ENCODE measurements around the gene ERCC1. TPM values are rescaled to one million over a fixed set of nuclear protein-coding genes. Genes with fewer than 3 reads are reported as not detected.

The ERCC1 gene
- total RNA-seq, 1 experiment from 2014 or later = 103 TPM

- Histone ChIP-seq H3K9ac (ENCODE audit: low read length) (peak overlapping the region; percentile 42), H3K36me3 (ENCODE audit: control insufficient read depth in 1 of 2, insufficient read depth in 2 of 2, low read length in 2 of 2) (no peaks in the 10 kb centered on the region), H3K4me1 (ENCODE audit: control insufficient read depth in 1 of 2, insufficient read depth in 2 of 2, low read length in 2 of 2) (peaks cover 42 to 73% of the 10 kb centered on the region in 2 experiments), H3K4me2 (ENCODE audit: low read length) (peak overlapping the region; percentile 67), H3K79me2 (ENCODE audit: insufficient read depth, low read length) (no peaks in the 10 kb centered on the region), H2AFZ (ENCODE audit: low read depth, low read length, poor library complexity, severe bottlenecking) (no peak overlapping the region), H3K9me2 (ENCODE audit: insufficient read depth) (no peaks in the 10 kb centered on the region), H4K20me1 (ENCODE audit: insufficient read depth) (no peaks in the 10 kb centered on the region), H3K27ac (ENCODE audit: low read depth, low read length) (no peak overlapping the region), H3K9me3 (ENCODE audit: control insufficient read depth in 1 of 2, insufficient read depth in 1 of 2, low read depth in 1 of 2, low read length in 2 of 2) (peaks cover 0 to 4% of the 10 kb centered on the region in 2 experiments; a peak in 1 of 4 replicates), H3K4me3 (replicated peaks in 1 of 2; ENCODE audit: low read depth in 1 of 2, low read length in 2 of 2) (peak overlapping the region in 1 of 2 experiments; percentile 26; a peak in 2 of 4 replicates), H3K27me3 (ENCODE audit: insufficient read depth, low read length) (no peaks in the 10 kb centered on the region)
- RAD21 ChIA-PET (ENCODE audit: low non-redundant PET in 1 of 2, low total read pairs in 2 of 2, uncharacterized antibody in 2 of 2, unreplicated experiment in 2 of 2) = no interaction called here
- intact Hi-C loops (cut with micrococcal nuclease) = no loop called here
- CTCF ChIA-PET = no interaction called here
- no TSS peak for BruUV-seq (replicated peaks)
- POLR2A ChIA-PET = no interaction called here
- TF ChIP-seq CEBPB (IDR thresholded peaks at IDR 0.05; ENCODE audit: low read depth) = no peak
- TF ChIP-seq SP1 (IDR thresholded peaks at IDR 0.05; ENCODE audit: low read depth) = no peak
- TF ChIP-seq, protein P1, sequence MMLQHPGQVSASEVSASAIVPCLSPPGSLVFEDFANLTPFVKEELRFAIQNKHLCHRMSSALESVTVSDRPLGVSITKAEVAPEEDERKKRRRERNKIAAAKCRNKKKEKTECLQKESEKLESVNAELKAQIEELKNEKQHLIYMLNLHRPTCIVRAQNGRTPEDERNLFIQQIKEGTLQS (IDR thresholded peaks at IDR 0.05) = no peak
- TF ChIP-seq EZH2phosphoT487 (IDR thresholded peaks at IDR 0.05; ENCODE audit: borderline replicate concordance) = no peak
- no peak for TF ChIP-seq ELF1 (IDR thresholded peaks at IDR 0.05; ENCODE audit: borderline replicate concordance, low read depth)
- DNase-seq (ENCODE audit: low read depth, low spot score) (no peak), ATAC-seq (no peak)
These were observed 27.6 kb upstream of the ERCC1 start for GRCh38 chr19:45451131-45451849.

- RAD21 ChIA-PET (ENCODE audit: low non-redundant PET in 1 of 2, low total read pairs in 2 of 2, uncharacterized antibody in 2 of 2, unreplicated experiment in 2 of 2) = interaction anchor here in 1 of 2 experiments (1.0 kb wide), 1 partner anchor 29 kb away, joined by 5 read pairs; no protein-coding TSS in a partner anchor
- Histone ChIP-seq H4K20me1 (ENCODE audit: insufficient read depth) (no peaks in the 10 kb centered on the region), H3K4me3 (replicated peaks in 1 of 2; ENCODE audit: low read depth in 1 of 2, low read length in 2 of 2) (peak overlapping the region; percentile 49 to 58), H3K9me2 (ENCODE audit: insufficient read depth) (no peaks in the 10 kb centered on the region), H3K9me3 (ENCODE audit: control insufficient read depth in 1 of 2, insufficient read depth in 1 of 2, low read depth in 1 of 2, low read length in 2 of 2) (peaks cover 0 to 4% of the 10 kb centered on the region in 2 experiments; a peak in 1 of 4 replicates), H3K9ac (ENCODE audit: low read length) (peak overlapping the region; percentile 77), H3K36me3 (ENCODE audit: control insufficient read depth in 1 of 2, insufficient read depth in 2 of 2, low read length in 2 of 2) (no peaks in the 10 kb centered on the region), H3K4me2 (ENCODE audit: low read length) (peak overlapping the region; percentile 67), H3K79me2 (ENCODE audit: insufficient read depth, low read length) (no peaks in the 10 kb centered on the region), H3K27me3 (ENCODE audit: insufficient read depth, low read length) (no peaks in the 10 kb centered on the region), H3K27ac (ENCODE audit: low read depth, low read length) (peak overlapping the region; percentile 38), H3K4me1 (ENCODE audit: control insufficient read depth in 1 of 2, insufficient read depth in 2 of 2, low read length in 2 of 2) (peaks cover 32 to 64% of the 10 kb centered on the region in 2 experiments), H2AFZ (ENCODE audit: low read depth, low read length, poor library complexity, severe bottlenecking) (no peak overlapping the region)
- no TSS peak for BruUV-seq (replicated peaks)
- intact Hi-C loops (cut with micrococcal nuclease) = no loop called here
- peak; percentile 61 for ATAC-seq
- CTCF ChIA-PET = interaction anchor here (1.9 to 3.7 kb wide), 2 partner anchors 11 to 29 kb away, joined by 5 to 10 read pairs; no protein-coding TSS in a partner anchor
- no peak for DNase-seq (ENCODE audit: low read depth, low spot score)
- POLR2A ChIA-PET = no interaction called here
- no peak for TF ChIP-seq ZNF274 (IDR thresholded peaks at IDR 0.05; ENCODE audit: low read depth, low read length)
- no peak for TF ChIP-seq TCF7L2 (IDR thresholded peaks at IDR 0.05; ENCODE audit: borderline replicate concordance, extremely low read depth, insufficient read depth, insufficient read length)
- TF ChIP-seq RAD21 (IDR thresholded peaks at IDR 0.05; ENCODE audit: low read depth) = no peak
- TF ChIP-seq EGR1 (IDR thresholded peaks at IDR 0.05; ENCODE audit: low read depth) = no peak
- TF ChIP-seq SP1 (IDR thresholded peaks at IDR 0.05; ENCODE audit: low read depth) = no peak
- TF ChIP-seq ELF1 (IDR thresholded peaks at IDR 0.05; ENCODE audit: borderline replicate concordance, low read depth) = no peak
- TF ChIP-seq MAX (IDR thresholded peaks at IDR 0.05) = no peak
- TF ChIP-seq SRF (IDR thresholded peaks at IDR 0.05; ENCODE audit: low read depth) = no peak
- TF ChIP-seq, protein P1 (IDR thresholded peaks at IDR 0.05) = no peak
- no peak for TF ChIP-seq CBX3 (IDR thresholded peaks at IDR 0.05; ENCODE audit: low read depth)
- TF ChIP-seq SIN3A (IDR thresholded peaks at IDR 0.05; ENCODE audit: low read depth) = no peak
- TF ChIP-seq, protein P2, sequence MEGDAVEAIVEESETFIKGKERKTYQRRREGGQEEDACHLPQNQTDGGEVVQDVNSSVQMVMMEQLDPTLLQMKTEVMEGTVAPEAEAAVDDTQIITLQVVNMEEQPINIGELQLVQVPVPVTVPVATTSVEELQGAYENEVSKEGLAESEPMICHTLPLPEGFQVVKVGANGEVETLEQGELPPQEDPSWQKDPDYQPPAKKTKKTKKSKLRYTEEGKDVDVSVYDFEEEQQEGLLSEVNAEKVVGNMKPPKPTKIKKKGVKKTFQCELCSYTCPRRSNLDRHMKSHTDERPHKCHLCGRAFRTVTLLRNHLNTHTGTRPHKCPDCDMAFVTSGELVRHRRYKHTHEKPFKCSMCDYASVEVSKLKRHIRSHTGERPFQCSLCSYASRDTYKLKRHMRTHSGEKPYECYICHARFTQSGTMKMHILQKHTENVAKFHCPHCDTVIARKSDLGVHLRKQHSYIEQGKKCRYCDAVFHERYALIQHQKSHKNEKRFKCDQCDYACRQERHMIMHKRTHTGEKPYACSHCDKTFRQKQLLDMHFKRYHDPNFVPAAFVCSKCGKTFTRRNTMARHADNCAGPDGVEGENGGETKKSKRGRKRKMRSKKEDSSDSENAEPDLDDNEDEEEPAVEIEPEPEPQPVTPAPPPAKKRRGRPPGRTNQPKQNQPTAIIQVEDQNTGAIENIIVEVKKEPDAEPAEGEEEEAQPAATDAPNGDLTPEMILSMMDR (IDR thresholded peaks at IDR 0.05 in 2 of 3, conservative IDR thresholded peaks at IDR 0.05 in 1 of 3; ENCODE audit: borderline replicate concordance in 1 of 3, insufficient read depth in 1 of 3, low read depth in 2 of 3, low read length in 2 of 3) = no peak
- no peak for TF ChIP-seq ZFX (IDR thresholded peaks at IDR 0.05)
These were observed 26.3 kb upstream of the ERCC1 start for GRCh38 chr19:45450012-45450333.
